ENCODE data around the gene SYNE3. TPM values are rescaled to one million over a fixed set of nuclear protein-coding genes. Genes with fewer than 3 reads are reported as not detected.
A peak's percentile ranks its signal among the peaks of the same experiment; 100 is the strongest.

Gene SYNE3
- total and polyA plus RNA-seq, 2 donors (not counting 1 experiment from before 2014, with no cell fraction given): 17.8 to 76.1 TPM

DNA sequence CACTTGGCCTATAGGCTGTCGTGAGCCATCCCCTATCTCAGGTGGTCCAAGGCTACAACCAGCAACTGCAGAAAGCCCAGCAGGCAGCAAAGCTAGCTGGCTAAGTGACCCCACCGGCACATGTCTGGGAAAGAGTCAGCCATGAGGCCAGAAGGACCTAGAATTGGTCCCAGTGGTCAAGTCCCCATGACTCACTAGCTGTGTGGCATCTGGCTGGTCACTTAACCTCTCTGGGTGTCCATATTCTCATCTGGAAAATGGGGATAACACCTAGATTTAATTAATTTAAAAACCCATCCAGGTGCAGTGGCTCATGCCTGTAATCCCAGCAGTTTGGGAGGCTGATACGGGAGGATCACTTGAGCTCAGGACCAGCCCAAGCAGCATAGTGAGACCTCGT is 37.6 kb downstream of the SYNE3 start:
- POLR2A ChIA-PET: no interaction called here
- peaks cover 94% of the 10 kb centered on the region for H3K79me2 ChIP-seq (ENCODE audit: control insufficient read depth, insufficient read depth, low read length)
- Mint-ChIP-seq H3K9me3 (ENCODE audit: insufficient read depth) (no peaks in the 10 kb centered on the region), H3K4me1 (peaks cover 43% of the 10 kb centered on the region), H3K4me3 (no peak overlapping the region), H3K27me3 (no peaks in the 10 kb centered on the region), H3K27ac (no peak overlapping the region)
- peaks cover 19 to 47% of the 10 kb centered on the region in 2 donors for H3K4me1 ChIP-seq (ENCODE audit: control insufficient read depth in 2 of 2, insufficient read depth in 2 of 2, low read length in 2 of 2)
- intact Hi-C loops (cut with micrococcal nuclease): no loop called here
- no peak overlapping the region for H2AFZ ChIP-seq (ENCODE audit: insufficient read depth, low read depth, low read length, poor library complexity, severe bottlenecking)
- H3K9me3 ChIP-seq (ENCODE audit: control extremely low read depth in 1 of 3, control insufficient read depth in 2 of 3, insufficient read depth in 1 of 3, low read length in 2 of 3): peaks cover 0 to 5% (median 0%) of the 10 kb centered on the region in 3 donors
- H3K4me3 ChIP-seq (ENCODE audit: control extremely low read depth in 1 of 5, extremely low read depth in 1 of 5, insufficient read depth in 1 of 5, low read depth in 2 of 5, low read length in 4 of 5): no peak overlapping the region
- peaks cover 5 to 43% of the 10 kb centered on the region in 2 experiments for H3K36me3 ChIP-seq (replicated peaks in 1 of 2; ENCODE audit: control extremely low read depth in 1 of 2, control insufficient read depth in 1 of 2, extremely low read depth in 1 of 2, insufficient read depth in 2 of 2, low read length in 1 of 2)
- H3K9ac ChIP-seq (ENCODE audit: low read length): no peak overlapping the region
- no peak for TF ChIP-seq EZH2 (IDR thresholded peaks at IDR 0.05; ENCODE audit: borderline replicate concordance, insufficient read depth, low read depth, low read length, poor library complexity, severe bottlenecking)
- TF ChIP-seq, protein P1, sequence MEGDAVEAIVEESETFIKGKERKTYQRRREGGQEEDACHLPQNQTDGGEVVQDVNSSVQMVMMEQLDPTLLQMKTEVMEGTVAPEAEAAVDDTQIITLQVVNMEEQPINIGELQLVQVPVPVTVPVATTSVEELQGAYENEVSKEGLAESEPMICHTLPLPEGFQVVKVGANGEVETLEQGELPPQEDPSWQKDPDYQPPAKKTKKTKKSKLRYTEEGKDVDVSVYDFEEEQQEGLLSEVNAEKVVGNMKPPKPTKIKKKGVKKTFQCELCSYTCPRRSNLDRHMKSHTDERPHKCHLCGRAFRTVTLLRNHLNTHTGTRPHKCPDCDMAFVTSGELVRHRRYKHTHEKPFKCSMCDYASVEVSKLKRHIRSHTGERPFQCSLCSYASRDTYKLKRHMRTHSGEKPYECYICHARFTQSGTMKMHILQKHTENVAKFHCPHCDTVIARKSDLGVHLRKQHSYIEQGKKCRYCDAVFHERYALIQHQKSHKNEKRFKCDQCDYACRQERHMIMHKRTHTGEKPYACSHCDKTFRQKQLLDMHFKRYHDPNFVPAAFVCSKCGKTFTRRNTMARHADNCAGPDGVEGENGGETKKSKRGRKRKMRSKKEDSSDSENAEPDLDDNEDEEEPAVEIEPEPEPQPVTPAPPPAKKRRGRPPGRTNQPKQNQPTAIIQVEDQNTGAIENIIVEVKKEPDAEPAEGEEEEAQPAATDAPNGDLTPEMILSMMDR (IDR thresholded peaks at IDR 0.05): no peak
- 100% methylated on average over 2 of the region's 4 CpGs for WGBS (ENCODE audit: insufficient coverage)
- no peak for ATAC-seq (ENCODE audit: low read depth)
- no peak for DNase-seq
- CTCF ChIA-PET: interaction anchor here (0.6 to 3.2 kb wide), 7 partner anchors 17 to 52 kb away, joined by 3 to 14 read pairs (median 3); partner anchors contain the start of gene SYNE3
- peaks cover 54% of the 10 kb centered on the region for H4K20me1 ChIP-seq (ENCODE audit: control insufficient read depth, insufficient read depth, low read length, poor library complexity, severe bottlenecking)
- no peak overlapping the region for H3K27ac ChIP-seq (ENCODE audit: low read length in 2 of 2)
- H3K27me3 ChIP-seq (replicated peaks in 1 of 4; ENCODE audit: control extremely low read depth in 1 of 4, control insufficient read depth in 3 of 4, insufficient read depth in 4 of 4, low read length in 3 of 4): no peaks in the 10 kb centered on the region
- H3K4me2 ChIP-seq (replicated peaks; ENCODE audit: low read depth, low read length, poor library complexity, severe bottlenecking): no peak overlapping the region

GRCh38 chr14:95478309-95478708 is 38.1 kb downstream of the SYNE3 start:
- intact Hi-C loops (cut with micrococcal nuclease): no loop called here
- no peaks in the 10 kb centered on the region for H3K9me3 Mint-ChIP-seq (ENCODE audit: insufficient read depth)
- H3K4me3 Mint-ChIP-seq: no peak overlapping the region
- Histone ChIP-seq H3K27me3 (replicated peaks in 1 of 4; ENCODE audit: control extremely low read depth in 1 of 4, control insufficient read depth in 3 of 4, insufficient read depth in 4 of 4, low read length in 3 of 4) (no peaks in the 10 kb centered on the region), H3K4me1 (ENCODE audit: control insufficient read depth in 2 of 2, insufficient read depth in 2 of 2, low read length in 2 of 2) (peaks cover 19 to 47% of the 10 kb centered on the region in 2 donors), H3K79me2 (ENCODE audit: control insufficient read depth, insufficient read depth, low read length) (peaks cover 93% of the 10 kb centered on the region), H3K4me2 (replicated peaks; ENCODE audit: low read depth, low read length, poor library complexity, severe bottlenecking) (no peak overlapping the region), H3K4me3 (ENCODE audit: control extremely low read depth in 1 of 5, extremely low read depth in 1 of 5, insufficient read depth in 1 of 5, low read depth in 2 of 5, low read length in 4 of 5) (no peak overlapping the region), H2AFZ (ENCODE audit: insufficient read depth, low read depth, low read length, poor library complexity, severe bottlenecking) (no peak overlapping the region), H3K36me3 (replicated peaks in 1 of 2; ENCODE audit: control extremely low read depth in 1 of 2, control insufficient read depth in 1 of 2, extremely low read depth in 1 of 2, insufficient read depth in 2 of 2, low read length in 1 of 2) (peaks cover 5 to 48% of the 10 kb centered on the region in 2 experiments), H3K9me3 (ENCODE audit: control extremely low read depth in 1 of 3, control insufficient read depth in 2 of 3, insufficient read depth in 1 of 3, low read length in 2 of 3) (peaks cover 0 to 5% (median 0%) of the 10 kb centered on the region in 3 donors), H3K27ac (ENCODE audit: low read length in 2 of 2) (no peak overlapping the region), H3K9ac (ENCODE audit: low read length) (no peak overlapping the region), H4K20me1 (ENCODE audit: control insufficient read depth, insufficient read depth, low read length, poor library complexity, severe bottlenecking) (peaks cover 49% of the 10 kb centered on the region)
- peaks cover 43% of the 10 kb centered on the region for H3K4me1 Mint-ChIP-seq
- no peaks in the 10 kb centered on the region for H3K27me3 Mint-ChIP-seq
- ATAC-seq (ENCODE audit: low read depth): no peak
- DNase-seq: no peak
- POLR2A ChIA-PET: no interaction called here
- WGBS (ENCODE audit: insufficient coverage): 100% methylated on average over 3 of the region's 6 CpGs
- peak overlapping the region; percentile 70 for H3K27ac Mint-ChIP-seq
- no peak for TF ChIP-seq EZH2 (IDR thresholded peaks at IDR 0.05; ENCODE audit: borderline replicate concordance, insufficient read depth, low read depth, low read length, poor library complexity, severe bottlenecking)
- TF ChIP-seq, protein P1 (IDR thresholded peaks at IDR 0.05): no peak
- CTCF ChIA-PET: interaction anchor here (0.6 to 3.2 kb wide), 7 partner anchors 17 to 52 kb away, joined by 3 to 14 read pairs (median 3); partner anchors contain the start of gene SYNE3

All from B cell (primary cell).